HG03060 (cell line): ENCODE results near the gene FTO.
"Not testable (repeated sequence)": the region's sequence is repeated elsewhere in the genome, so short reads cannot be mapped to it uniquely, and the experiment has no call there.

ENCODE experiments used
- ATAC-seq: cut with Tn5 transposase; IDR thresholded peaks from one replicate; pipeline ENCODE4 v1.9.1; 2021; ENCODE audit warnings: low read depth, moderate number of reproducible peaks; ENCODE audit not compliant: unreplicated experiment

FTO gene

GRCh38 chr16:54180421-54181359 lies 476.7 kb downstream of the FTO start:
- no peak for ATAC-seq

GRCh38 chr16:54181683-54182329 lies 477.9 kb downstream of the FTO start:
- not testable (repeated sequence) for ATAC-seq

GRCh38 chr16:54185045-54185444 lies 481.1 kb downstream of the FTO start:
- no peak for ATAC-seq

- no peak for ATAC-seq
Observed at GRCh38 chr16:54191163-54191562, 487.2 kb downstream of the FTO start.

- no peak for ATAC-seq
Observed at GRCh38 chr16:54191592-54191991, 487.6 kb downstream of the FTO start.

GRCh38 chr16:54193013-54193664 lies 489.2 kb downstream of the FTO start:
- ATAC-seq: no peak

- ATAC-seq: peak; percentile 60
Observed at GRCh38 chr16:54193665-54194333, 489.8 kb downstream of the FTO start.

GRCh38 chr16:54194334-54194743 lies 490.4 kb downstream of the FTO start:
- no peak for ATAC-seq

GRCh38 chr16:54197758-54198157 lies 493.8 kb downstream of the FTO start:
- no peak for ATAC-seq

- no peak for ATAC-seq
Observed at GRCh38 chr16:54199487-54200160, 495.7 kb downstream of the FTO start.

- ATAC-seq: no peak
Observed at GRCh38 chr16:54200161-54200534, 496.2 kb downstream of the FTO start.

GRCh38 chr16:54200720-54201119 lies 496.8 kb downstream of the FTO start:
- ATAC-seq: no peak

GRCh38 chr16:54201200-54201599 lies 497.2 kb downstream of the FTO start:
- ATAC-seq: no peak
